ENCODE measurements around the gene MYCN. TPM values are rescaled to one million over a fixed set of nuclear protein-coding genes. Genes with fewer than 3 reads are reported as not detected.

MYCN gene
- total and polyA plus RNA-seq, 2 of the 8 experiments (the other 6 are each of a cell fraction or from before 2014, with no cell fraction given) = 87.8 to 137 TPM

GRCh38 chr2:15929861-15930260 is 10.5 kb upstream of the MYCN start:
- H3K18ac ChIP-seq (ENCODE audit: extremely low read depth, low read length) = no peak overlapping the region
- H3K14ac ChIP-seq (ENCODE audit: insufficient read length) = no peak overlapping the region
- WGBS, 2 experiments (ENCODE audit: extremely low coverage in 1 of 2, insufficient coverage in 1 of 2, insufficient read length in 1 of 2, insufficient replicate concordance in 2 of 2, low coverage in 1 of 2, low lambda C conversion rate in 2 of 2, missing lambda C conversion rate in 1 of 2) = 93% methylated on average over 5 of the region's 5 CpGs; no CpG with 5 or more reads in 1 of the 2 experiments
- H2BK20ac ChIP-seq (ENCODE audit: low read length) = no peak overlapping the region
- DNase-seq (ENCODE audit: low read depth in 1 of 2, low spot score in 2 of 2) (no peak), FAIRE-seq (no peak)
- H4K8ac ChIP-seq (ENCODE audit: extremely low read depth, insufficient read depth, low read length) = no peak overlapping the region
- no peak overlapping the region for H2BK5ac ChIP-seq (ENCODE audit: low read depth, low read length)
- no peak overlapping the region for H2BK120ac ChIP-seq (replicated peaks; ENCODE audit: low read depth, low read length)
- no peak overlapping the region for H2AFZ ChIP-seq (ENCODE audit: low read length)
- ChIA-PET CTCF (ENCODE audit: partially characterized antibody) (interaction anchor here (0.6 to 2.2 kb wide), 11 partner anchors 10 to 1700 kb away, joined by 3 to 8 read pairs (median 4); no protein-coding TSS in a partner anchor), POLR2A (ENCODE audit: partially characterized antibody) (interaction anchor here (2.6 kb wide), 1 partner anchor 10 kb away, joined by 8 read pairs; the partner anchor contains the start of gene MYCN)
- H2BK12ac ChIP-seq (ENCODE audit: low read depth, low read length) = no peak overlapping the region
- TF ChIP-seq CHD1 (IDR thresholded peaks at IDR 0.05; ENCODE audit: low read depth, low read length) (no peak), SP1 (IDR thresholded peaks at IDR 0.05; ENCODE audit: low read depth, low read length) (no peak)
- no peak overlapping the region for H2BK15ac ChIP-seq (ENCODE audit: low read length)
- no peak overlapping the region for H3K56ac ChIP-seq (replicated peaks; ENCODE audit: insufficient read length, low read depth, low read length)
- H3K4me3 ChIP-seq (ENCODE audit: extremely low read depth in 1 of 4, insufficient read depth in 2 of 4, low read depth in 3 of 4, low read length in 4 of 4) = no peak overlapping the region
- H3K79me2 ChIP-seq (ENCODE audit: control insufficient read depth in 1 of 2, insufficient read depth in 2 of 2, low read length in 2 of 2) = no peaks in the 10 kb centered on the region
- H3K4ac ChIP-seq (replicated peaks; ENCODE audit: insufficient read length, low read depth, low read length) = no peak overlapping the region
- no peak overlapping the region for H4K5ac ChIP-seq (ENCODE audit: insufficient read length, low read depth, low read length)
- no peaks in the 10 kb centered on the region for H3K27me3 ChIP-seq (replicated peaks in 1 of 4; ENCODE audit: control insufficient read depth in 3 of 4, extremely low read depth in 1 of 4, insufficient read depth in 3 of 4, low read length in 3 of 4)
- H3K27ac ChIP-seq (ENCODE audit: low read depth, low read length) = no peak overlapping the region
- H3K79me1 ChIP-seq (ENCODE audit: low read depth, low read length) = no peaks in the 10 kb centered on the region
- no peak overlapping the region for H3K23ac ChIP-seq (ENCODE audit: insufficient read length)
- peaks cover 2 to 3% of the 10 kb centered on the region in 2 experiments; a peak in 1 of 4 replicates for H3K9me3 ChIP-seq (ENCODE audit: insufficient read depth in 2 of 2, low read depth in 1 of 2, low read length in 1 of 2)
- no peak overlapping the region for H2AK5ac ChIP-seq (ENCODE audit: low read depth, low read length)
- no peak overlapping the region for H3K9ac ChIP-seq (replicated peaks in 1 of 4; ENCODE audit: extremely low read depth in 1 of 4, low read depth in 3 of 4, low read length in 3 of 4)
- no peaks in the 10 kb centered on the region for H3K36me3 ChIP-seq (ENCODE audit: control insufficient read depth in 2 of 4, insufficient read depth in 4 of 4, low read length in 3 of 4)
- no peak overlapping the region for H3K4me2 ChIP-seq (ENCODE audit: insufficient read depth in 1 of 2, low read depth in 2 of 2, low read length in 2 of 2)
- H4K91ac ChIP-seq (replicated peaks; ENCODE audit: insufficient read length, low read length) = no peak overlapping the region
- H3K4me1 ChIP-seq (replicated peaks in 1 of 4; ENCODE audit: control insufficient read depth in 3 of 4, insufficient read depth in 4 of 4, low read length in 3 of 4) = peaks cover 0 to 3% (median under 1%) of the 10 kb centered on the region in 4 experiments; a peak in 1 of 7 replicates
- H3K23me2 ChIP-seq (ENCODE audit: low read depth, low read length) = no peaks in the 10 kb centered on the region; the same call in 1 of the 2 replicates
- H4K20me1 ChIP-seq (replicated peaks in 1 of 2; ENCODE audit: control insufficient read depth in 1 of 2, insufficient read depth in 2 of 2, low read length in 2 of 2) = no peaks in the 10 kb centered on the region
